Stimulated activated CD8-positive, alpha-beta memory T cell treated with anti-CD3 and anti-CD28 coated beads, Interleukin-12 subunit alpha, Interleukin-12 subunit beta, amount 100 ng/mL, for 24 hours (primary cell): Measurements from ENCODE around the gene C5orf34.
A peak's percentile ranks its signal among the peaks of the same experiment; 100 is the strongest.
"Not testable (repeated sequence)": the region's sequence is repeated elsewhere in the genome, so short reads cannot be mapped to it uniquely, and the experiment has no call there.

Experiments
- DNase-seq: peaks from one replicate; pipeline ENCODE4 v3.0.0-alpha.2; 2020; ENCODE audit errors: extremely low read depth

Gene C5orf34

DNA sequence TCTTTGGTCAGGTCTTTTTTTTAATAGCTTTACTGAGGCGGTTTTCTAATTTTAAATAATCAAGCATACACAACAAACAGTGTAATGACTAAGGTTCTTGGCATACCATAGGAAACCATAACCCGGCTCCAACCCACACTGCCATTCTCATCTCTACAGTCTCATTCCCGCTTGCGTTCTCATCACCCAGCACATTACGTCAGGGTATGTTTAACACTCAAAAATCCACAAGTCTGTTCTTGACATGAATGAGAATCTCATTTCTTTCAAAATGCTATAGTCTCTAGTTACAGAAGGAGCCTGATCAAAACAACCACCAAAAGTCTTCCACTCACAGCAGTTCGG is 505 bp downstream of the C5orf34 start:
- no peak for DNase-seq

DNA sequence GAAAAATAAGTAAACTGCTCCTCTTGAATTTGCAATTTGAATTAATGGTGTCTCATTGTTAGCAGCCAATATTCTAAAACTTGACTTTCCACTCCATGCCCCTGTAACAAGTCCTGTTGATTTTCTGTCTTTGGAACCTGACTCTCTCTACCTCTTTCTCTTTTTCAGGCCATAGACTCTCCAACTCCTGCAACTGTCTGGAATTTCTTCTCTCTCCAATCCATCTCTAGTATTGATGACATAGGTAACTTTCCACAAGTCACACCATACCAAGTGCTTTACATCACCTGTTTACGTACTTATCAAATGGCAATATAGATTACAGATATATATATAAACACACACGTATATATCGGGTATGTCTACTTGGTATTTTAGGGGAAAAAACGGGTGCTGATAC is 923 bp downstream of the C5orf34 start:
- DNase-seq, result no peak

DNA sequence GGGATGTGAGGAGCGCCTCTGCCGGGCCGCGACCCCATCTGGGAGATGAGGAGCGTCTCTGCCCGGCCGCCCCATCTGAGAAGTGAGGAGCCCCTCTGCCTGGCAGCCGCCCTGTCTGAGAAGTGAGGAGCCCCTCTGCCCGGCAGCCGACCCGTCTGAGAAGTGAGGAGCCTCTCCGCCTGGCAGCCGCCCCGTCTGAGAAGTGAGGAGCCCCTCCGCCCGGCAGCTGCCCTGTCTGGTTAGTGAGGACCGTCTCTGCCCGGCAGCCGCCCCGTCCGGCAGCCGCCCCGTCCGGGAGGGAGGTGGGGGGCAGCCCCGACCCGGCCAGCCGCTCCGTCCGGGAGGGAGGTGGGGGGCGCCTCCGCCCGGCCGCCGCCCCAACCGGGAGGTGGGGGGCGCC is 3.9 kb downstream of the C5orf34 start:
- not testable (repeated sequence) for DNase-seq

DNA sequence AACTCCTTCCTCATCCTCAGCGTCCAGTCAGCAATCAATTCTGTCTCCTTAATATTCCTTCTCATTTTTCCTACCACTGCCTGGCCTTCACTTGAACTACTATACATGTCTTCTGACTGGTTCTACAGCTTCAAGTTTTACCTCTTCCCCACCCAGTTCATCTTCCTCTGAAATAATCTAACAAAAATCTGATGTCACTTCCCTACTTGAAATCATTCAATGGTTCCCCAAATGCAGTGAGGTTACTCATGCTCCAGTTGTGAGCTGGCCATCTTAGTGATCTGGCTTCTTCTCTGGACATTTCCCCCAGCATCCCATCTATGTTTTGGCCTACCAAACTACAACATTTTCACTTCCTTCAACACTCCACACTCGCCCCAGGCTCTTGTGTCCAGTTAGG is 16.4 kb downstream of the C5orf34 start:
- DNase-seq, result no peak

DNA sequence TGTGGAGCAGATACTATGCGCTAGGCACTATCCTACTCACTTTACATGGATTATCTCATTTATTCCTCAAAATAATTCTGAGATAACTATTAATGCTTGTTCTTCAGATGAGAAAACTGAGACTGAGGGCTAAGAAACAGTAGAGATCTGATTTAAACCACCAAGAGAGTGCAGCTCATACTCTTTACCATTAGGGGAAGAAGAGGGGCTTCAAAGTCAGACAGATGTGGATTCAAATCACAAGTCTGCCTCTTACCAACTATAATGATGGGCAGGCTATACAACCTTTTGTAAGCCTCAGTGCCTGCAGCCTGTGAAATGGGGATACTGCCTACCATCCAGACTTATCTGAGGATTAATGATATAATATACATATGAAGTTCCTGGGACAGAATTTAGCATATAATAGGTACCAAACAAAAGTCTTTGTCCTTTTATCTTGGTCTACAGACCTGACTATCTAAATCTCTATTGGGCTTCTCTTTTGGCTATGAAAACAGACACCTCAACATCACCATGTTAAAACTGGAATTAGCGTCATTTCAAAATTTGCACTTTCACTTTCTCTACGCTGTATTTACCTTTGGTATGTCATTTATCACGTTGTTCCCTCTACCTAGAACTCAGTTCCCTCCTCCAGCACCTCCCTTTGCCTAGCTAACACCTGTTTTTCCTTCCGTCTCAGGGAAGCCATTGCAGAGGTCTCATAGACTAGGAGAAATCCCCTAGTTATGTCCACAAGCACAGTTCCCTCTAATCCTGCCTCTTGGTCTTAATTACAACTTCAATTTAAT is 17.4 kb downstream of the C5orf34 start:
- no peak for DNase-seq

DNA sequence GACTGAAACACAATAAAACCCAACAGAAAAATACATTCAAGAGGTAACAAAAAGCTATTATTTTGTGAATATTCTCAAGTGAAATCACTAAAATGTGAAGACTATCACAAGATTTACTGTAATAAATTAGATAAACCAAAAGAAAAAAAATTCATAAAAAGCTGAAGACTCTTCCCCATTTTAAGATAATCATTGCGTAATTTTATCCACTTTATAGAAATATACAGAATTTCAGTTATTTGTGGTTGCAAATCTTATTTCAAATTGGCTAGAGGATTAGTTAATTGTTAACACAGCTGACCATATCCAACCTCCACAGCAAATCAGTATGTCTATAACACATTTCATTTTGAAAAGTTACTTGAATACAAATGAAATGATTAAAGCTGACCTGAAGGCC is 23.6 kb downstream of the C5orf34 start:
- no peak for DNase-seq

DNA sequence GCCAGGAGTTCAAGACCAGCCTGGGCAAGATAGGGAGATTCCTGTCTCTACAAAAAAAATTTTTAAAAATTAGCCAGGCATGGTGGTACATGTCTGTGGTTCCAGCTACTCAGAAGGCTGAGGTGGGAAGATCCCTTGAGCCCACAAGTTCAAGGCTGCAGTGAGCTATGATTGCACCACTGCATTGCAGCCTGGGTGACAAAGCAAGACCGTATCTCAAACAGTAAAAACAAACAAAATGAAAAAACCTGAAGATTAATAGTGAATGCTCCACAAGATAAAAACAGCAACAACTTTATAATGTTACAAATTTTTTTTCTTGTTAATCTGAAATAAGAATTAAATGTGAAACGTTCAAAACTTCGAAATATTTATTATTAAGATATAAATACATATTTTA is 28.6 kb downstream of the C5orf34 start:
- DNase-seq, result no peak

DNA sequence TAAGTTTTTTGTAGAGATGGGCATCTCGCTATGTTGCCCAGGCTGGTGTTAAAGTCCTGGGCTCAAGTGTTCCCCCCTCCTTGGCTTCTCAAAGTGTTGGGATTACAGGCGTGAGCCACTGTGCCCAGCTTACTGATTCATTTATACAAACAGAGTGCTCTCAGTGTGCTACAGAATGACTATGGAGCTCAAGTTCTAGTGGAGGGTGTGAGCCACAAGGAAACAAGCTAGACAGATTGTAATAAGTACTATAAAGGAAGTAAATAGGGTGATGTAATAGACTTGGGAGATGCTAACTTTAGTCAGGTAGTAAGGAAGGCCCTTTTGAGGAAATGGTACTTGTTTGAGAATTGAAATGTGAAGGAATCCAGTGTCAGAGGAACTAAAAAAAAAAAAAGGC is 29.5 kb downstream of the C5orf34 start:
- no peak for DNase-seq

DNA sequence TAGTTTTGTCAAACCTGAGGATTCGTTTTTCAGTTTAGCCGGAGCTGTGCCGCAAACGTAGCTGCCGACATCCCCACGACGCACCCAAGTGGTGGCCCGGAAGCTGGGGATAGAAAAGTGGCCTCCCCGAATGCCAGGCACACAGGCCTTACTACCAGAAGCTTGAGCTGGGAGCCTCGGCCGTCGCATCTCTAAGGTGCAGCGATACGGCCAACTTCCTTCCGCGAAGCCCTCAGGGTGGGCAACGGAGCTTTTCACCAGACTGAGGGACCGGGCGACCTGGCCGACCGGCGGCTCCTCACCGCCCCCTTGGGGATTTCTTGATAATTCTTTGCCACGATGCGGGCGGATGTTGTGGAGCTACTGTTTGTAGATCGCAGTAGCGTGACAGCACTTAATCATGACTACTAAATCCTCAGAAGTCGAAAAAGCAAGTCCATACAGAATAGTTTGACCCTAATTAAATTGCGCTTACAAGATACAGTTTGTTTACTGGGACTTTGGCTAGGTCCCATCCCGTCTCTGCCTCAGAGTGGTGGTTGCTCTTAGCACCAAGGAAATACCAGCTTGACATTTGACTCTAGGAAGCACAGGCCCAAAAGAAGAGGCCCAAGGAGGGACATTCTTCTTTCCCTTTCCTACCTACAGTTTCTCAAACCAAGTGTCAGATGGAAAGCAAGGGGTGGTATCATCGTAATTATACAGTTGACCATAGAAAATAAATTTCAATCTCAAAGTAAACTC is 30.7 kb downstream of the C5orf34 start:
- peak; percentile 68 for DNase-seq

DNA sequence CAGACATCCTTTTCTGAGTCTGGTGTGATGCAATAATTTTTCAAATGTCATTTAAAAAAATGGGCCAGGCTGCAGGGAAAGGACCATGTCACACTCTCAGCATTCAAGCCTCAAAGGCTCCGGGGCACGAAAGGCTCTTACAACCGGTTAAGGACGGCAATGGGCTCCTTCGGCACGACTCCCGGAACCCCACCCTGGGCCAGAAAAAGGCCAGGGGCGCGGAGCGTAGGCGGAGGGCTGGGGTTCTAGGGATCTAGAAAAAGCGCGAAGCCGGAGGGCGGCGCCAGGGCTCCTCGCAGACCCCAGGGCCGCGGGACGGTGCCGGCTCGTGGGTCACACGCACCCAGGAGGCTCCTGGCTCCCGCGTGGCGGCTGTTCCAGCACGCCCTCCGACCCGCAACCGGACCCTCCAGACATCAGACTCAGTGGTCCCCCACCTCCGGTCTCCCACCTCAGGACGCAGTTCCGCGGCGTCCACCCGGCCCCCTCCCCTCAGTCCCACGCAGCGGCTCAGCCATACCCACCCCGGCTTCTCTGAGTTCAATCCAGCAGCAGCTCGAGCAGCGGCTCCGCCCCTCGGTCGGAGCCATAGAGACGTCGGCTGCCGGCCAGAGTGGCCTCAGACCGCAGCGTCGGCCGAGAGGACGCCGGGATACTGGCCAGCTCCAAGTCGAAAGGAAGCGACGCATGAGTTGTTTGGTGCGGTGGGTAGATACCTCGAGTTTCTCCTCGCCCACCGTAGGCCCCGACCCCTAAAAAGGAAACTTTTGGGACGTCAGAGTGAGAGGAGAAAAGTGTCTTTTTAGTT is 31.4 kb downstream of the C5orf34 start, which contains the start of gene TMEM267:
Gene TMEM267 (minus strand): TSS at position 568 of the 808 bp plus-strand sequence. CDS start 29,896 bp downstream, outside the sequence.
- peak; percentile 62 for DNase-seq

DNA sequence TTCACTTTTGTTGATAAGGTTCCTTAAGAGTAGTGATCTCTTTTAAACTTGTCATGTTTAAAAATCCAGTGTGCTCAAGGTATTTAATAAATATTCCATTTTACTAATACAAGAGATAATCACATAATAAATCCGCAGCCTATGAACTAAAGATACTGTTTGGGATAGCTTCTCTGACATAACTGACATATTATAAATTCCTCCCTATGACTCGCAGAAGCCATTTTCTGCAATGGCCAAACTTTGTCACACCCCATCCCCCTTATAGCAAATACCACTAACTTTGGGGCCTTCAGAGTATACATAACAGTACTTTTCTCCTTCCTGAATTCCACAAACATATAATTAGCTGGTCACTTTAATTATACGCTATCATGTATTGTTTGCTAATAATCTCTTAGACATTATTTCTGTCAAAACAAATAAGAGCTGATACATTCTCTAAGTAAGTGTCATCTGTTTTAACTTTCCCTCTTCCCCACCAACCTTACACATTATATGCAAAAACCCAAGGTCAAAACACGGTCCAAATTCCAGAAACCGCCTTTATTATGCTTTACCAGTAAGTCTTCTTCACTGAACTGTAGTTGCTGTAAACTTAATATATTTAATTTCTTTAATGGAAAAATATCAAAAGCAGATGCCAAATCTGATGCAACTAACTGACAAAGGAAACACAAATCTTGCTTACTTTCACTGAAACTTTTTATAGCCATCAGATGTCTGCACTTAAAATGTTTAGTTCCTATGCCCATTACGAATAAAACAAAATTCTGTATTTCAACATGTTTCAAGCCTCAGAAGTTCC is 32.3 kb downstream of the C5orf34 start:
- no peak for DNase-seq

DNA sequence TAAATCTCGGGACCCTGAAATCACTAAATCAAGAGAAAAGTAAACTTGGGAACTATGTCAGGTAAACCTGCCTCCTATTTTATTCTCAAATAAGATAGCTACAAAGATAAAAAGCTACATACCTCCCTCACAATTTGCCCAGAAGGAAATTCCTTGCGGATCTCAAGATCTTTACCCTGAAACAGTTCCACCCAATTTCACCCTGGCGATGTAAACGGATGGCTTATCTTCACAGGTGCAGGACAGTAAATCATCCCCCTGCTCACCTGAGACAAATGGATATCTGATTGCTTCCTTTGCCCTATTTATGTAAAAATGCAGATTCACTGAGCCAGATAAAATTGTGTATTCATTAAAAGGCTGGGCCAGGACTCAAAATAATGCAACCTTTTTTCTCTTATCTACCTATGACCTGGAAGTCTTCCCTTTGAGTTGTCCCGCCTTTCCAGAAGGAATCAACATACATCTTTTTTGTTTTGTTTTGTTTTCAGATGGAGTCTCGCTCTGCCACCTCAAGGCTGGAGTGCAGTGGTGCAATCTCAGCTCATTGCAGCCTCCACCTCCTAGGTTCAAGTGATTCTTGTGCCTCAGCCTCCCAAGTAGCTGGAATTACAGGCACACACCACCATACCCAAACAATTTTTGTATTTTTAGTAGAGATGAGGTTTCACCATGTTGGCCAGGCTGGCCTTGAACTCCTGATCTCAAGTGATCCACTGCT is 45.1 kb downstream of the C5orf34 start:
- DNase-seq, result no peak

DNA sequence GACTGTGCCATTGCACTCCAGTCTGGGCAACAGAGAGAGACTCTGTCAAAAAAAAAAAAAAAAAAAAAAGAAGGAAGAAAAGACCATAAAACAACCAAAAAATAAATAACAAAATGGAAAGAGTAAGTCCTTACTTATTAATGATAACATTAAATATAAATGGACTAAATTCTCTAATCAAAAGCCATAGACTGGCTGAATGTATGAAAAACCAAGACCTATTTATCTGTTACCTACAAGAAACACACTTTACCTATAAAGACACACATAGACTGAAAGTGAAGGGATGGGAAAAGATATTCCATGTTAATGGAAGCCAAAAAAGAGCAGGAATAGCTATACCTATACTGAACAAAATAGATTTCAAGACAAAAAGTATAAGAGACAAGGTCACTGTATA is 47.8 kb downstream of the C5orf34 start:
- DNase-seq, result no peak

DNA sequence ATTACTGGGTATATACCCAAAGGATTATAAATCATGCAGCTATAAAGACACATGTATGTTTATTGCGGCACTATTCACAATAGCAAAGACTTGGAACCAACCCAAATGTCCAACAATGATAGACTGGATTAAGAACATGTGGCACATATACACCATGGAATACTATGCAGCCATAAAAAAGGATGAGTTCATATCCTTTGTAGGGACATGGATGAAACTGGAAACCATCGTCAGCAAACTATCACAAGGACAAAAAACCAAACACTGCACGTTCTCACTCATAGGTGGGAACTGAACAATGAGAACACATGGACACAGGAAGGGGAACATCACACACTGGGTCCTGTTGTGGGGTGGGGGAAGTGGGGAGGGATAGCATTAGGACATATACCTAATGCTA is 49.5 kb downstream of the C5orf34 start:
- DNase-seq, result not testable (repeated sequence)

DNA sequence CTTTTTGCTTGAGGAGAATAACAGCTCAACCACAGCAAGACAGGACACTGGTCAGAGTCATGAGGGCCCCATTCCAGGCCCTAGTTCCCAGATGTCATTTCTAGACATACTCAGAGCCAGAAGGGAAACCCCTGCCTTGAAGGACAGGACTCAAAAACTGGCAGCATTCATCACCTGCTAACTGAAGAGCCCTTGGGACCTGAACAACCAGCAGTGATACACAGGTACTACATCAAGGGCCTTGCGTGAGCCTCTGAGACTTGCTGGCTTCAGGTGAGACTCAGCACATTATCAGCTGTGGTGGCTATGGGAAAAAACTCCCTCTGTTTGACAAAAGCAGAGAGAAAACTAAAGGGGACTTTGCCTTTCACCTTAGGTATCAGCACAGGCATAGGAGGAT is 53.9 kb downstream of the C5orf34 start:
- DNase-seq, result no peak

DNA sequence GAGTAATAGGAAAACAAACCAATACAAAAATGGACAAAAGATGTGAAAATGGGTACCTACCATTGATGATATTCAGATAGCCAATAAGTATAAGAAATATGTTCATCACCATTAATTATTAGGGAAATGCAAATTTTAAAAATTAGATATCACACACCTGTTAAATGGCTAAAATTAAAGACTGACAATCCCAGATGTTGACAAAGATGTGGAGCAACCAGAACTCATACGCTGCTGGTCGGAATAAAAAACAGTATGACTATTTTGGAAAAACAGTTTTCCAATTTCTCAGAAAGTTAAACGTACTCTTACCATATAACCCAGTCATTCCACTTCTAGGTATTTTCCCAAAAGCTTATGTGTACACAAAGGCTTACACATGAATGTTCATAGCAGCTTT is 58.4 kb downstream of the C5orf34 start:
- no peak for DNase-seq

DNA sequence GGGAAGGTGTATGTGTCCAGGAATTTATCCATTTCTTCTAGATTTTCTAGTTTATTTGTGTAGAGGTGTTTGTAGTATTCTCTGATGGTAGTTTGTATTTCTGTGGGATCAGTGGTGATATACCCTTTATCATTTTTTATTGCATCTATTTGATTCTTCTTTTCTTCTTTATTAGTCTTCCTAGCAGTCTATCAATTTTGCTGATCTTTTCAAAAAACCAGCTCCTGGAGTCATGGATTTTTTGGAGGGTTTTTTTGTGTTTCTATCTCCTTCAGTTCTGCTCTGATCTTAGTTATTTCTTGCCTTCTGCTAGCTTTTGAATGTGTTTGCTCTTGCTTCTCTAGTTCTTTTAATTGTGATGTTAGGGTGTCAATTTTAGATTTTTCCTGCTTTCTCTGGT is 73.4 kb downstream of the C5orf34 start:
- DNase-seq, result not testable (repeated sequence)

DNA sequence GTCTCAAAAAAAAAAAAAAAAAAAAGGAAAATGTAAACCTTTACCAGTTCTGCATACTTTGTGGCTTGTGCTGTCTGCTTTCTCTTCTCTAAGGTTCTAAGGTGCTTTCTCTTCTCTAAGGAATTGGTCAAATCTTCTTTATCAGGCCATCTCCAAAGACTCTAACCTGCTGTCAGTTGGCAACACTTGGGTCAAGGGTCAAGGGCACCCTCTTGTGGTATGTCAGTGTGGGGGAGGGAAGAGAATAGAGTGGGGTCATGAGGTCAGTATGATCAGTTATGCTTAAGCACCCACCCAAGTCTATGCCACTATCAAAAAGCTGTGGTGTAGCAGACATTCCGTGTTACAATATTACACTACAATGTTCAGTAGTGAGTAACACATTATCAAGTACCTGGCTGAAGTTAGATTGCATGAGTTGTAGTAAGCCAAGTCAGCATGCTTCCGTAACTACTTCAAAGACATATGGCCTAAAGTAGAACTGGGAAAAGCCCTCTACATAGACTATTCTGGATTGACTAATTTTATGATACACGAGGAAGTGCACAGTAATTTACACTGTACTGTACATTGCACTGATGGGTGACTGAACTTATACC is 77.8 kb downstream of the C5orf34 start:
- DNase-seq, result no peak
